Hematopoietic multipotent progenitor cell treated with erythropoietin and hydrocortisone succinate and interleukin-3 and kit ligand, for 4 days (in vitro differentiated cells): Measurements from ENCODE around the gene POU6F2.

Experiments used
- DNase-seq: peaks from one replicate; pipeline ENCODE4 v3.0.0-alpha.2; 2015

Gene POU6F2

DNA sequence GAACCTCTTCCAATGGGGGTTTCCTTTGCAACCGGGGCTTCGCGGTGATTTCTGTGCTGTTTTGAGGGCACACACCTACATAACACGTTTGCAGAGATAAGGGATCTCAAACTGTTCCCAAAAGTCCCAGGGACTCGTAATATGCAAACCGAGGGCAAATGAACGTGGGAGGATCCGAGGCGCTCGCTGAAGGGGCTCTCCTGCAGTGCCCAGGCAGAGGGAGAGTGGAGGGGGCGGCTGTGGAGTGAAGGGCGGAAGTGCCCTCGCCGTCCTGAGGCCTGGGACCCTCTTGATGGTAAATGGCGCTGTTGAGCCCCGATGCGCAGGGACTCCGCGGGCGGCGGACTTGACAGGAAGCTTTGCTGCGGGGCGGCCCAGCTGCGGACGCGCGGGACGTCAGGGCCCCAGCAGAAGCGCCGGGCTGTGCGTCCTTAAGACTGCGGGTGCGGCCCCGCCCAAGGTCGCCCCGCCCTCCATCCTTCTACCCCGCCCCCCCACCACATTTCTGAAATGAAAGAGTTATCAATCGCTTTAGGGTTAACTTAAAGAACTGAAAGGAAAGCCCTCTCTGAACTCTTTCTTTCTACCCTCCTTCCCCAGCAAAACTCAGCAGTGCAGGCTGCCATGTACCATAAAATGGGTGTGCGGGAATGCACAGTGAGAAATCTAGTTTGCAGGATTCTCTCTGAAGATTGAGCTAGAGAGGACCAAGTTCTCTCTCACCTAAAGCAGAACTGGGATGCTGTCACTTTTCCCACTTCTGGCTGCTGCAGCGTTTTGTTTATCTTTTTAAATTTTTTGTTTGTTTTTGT, 436.7 kb downstream of the POU6F2 start:
- DNase-seq: peak; percentile 74

DNA sequence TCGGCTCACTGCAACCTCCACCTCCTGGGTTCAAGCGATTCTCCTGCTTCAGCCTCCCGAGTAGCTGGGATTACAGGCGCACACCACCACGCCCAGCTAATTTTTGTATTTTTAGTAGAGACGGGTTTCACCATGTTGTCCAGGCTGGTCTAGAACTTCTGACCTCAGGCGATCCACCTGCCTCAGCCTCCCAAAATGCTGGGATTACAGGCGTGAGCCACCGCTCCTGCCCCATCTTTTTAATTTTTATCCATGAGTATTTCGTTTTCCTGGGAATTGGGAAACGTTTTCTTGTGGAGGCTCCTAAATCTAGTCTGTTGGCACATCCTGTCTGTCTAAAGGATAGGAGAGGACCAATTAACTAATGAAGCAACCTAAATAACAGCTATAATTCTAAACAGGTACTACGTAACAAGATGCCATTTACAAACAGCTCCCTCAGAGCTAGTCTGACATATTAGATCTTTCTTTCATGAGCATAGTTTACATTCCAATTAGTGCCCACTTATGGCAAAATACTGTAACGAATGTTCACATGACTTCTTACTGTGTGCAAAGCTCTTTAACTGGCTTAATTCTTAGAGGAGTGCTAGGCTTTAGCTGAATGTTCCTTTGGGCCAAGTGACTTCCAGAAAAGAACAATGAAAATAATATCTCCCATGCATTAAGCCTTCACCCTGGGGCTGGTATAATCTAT, 437.5 kb downstream of the POU6F2 start:
- DNase-seq: no peak

DNA sequence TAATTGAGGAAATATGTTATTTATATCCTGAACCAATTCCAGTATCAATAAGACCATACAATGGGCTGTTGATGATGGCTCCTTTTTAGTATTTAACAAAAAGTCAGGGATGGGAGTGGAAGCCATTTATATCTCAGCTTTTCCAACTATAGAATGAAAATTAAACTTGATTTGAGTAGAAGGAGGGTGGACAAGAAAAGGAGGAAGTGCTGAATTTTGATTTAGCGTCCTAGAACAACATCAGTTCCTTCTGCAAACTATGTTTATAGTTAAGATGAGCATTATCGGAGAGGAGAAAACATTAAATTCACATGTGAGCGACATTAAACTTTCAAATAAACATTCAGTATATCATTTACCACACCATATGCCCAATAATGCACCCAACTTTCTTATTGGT, 439.2 kb downstream of the POU6F2 start:
- no peak for DNase-seq

DNA sequence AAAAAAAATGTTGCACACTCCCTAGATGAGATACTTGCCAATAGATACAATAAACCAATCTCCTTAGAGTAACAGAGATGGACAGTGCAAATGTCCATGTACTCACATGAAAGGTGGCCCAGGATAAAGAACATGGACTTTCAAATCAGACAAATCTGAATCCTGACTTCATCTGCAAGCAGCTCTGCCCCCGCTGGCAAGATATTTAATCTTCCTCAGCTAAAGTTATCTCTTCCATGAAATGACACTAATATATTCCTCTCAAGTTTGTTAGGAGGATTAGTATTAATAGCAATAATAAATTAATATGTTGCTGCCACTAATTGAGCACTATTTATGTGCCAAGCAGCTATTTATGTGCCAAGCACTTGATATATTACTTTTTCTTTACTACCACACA, 439.9 kb downstream of the POU6F2 start:
- DNase-seq: peak; percentile 10

DNA sequence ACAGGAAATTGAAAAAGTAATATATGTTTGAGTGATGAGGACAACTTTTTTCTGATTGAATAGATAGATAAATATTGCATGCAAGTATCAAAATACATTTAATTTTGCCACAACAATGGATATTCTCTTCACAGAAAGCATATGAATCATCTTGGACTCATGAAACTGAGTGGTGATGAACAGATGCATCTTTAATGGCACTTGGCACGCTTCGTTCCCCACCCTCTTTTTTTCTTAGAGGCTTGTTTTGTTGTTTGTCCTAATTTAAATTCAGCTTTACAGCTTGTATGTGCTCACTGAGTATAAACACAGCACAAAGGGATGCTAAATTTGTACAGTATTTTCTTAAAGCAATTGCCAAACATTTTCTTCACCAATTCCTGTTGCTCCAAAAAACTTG, 443.5 kb downstream of the POU6F2 start:
- DNase-seq: no peak

DNA sequence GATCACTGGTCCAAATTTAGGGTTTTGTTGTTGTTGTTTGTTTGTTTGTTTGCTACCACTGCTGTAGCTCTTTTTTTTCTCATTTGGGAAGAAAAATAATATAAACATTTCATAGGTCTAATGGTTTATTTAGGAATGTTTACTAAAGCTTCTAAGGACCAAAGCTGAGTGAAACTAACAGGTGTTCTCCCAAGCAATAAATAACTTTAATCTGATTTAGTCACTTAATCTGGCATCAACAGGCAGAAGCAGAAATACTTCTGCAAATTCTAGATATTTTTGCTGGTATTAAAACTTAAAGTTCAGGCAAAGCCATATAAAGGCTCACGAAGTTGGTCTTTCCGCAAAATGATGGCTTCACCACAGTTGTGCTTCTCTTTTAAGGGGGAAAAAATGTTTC, 444.0 kb downstream of the POU6F2 start:
- DNase-seq: no peak

DNA sequence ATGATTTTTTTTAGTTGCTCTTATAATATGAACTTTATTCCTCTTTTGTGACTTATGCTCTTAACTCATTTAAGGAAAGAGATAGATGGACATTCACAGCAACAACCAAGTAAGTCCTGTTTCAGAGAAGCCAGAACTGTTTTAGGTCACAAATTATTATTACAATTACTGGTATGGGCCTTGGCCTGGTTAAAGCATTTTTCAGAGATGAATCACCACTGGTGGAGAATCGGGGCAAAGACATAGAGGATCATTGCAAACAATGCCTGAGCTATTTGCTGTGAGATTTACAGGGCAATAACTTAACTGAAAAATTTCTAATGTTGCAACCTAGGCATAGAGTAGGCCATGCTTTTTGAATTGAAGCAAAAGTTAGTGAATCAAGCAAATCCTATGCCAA, 450.5 kb downstream of the POU6F2 start:
- no peak for DNase-seq

DNA sequence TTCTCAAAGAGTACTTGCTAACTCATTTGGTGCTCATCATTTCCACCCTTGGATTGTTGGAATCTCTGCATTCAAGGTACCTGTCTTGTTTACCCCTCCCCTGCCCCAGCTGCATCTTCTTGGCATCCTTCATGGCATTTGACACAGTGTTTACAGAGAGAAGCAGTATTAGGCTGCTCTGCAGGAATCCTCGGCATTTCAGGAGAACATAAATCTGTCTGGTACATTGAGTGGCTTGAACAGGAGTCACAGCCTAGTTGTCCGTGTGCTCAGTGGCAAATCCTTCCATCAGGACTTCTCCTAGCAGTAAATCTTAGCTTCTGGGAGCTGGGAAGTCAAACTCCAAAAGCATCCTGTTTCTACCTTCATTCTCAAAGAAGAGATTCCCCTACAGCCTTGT, 451.7 kb downstream of the POU6F2 start:
- no peak for DNase-seq

DNA sequence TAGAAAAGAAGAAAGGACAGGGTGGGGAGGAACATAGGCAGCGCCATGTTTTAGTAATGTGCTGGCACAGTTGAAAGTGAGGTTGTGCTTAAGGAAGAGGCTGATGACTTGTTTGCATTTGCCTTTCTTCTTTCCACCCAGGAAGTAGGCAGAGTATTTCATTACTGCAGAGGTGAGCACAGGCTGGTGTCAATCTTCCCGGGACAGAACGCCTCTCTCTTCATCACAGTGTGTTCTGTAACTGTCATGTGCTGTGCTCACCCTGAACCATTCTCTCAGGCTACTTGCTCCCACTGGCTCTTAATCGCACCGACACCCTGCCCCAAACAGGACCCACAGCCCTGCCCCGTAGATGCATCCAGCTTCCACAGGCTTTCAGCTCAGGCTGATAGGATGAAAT, 452.7 kb downstream of the POU6F2 start:
- DNase-seq: no peak

DNA sequence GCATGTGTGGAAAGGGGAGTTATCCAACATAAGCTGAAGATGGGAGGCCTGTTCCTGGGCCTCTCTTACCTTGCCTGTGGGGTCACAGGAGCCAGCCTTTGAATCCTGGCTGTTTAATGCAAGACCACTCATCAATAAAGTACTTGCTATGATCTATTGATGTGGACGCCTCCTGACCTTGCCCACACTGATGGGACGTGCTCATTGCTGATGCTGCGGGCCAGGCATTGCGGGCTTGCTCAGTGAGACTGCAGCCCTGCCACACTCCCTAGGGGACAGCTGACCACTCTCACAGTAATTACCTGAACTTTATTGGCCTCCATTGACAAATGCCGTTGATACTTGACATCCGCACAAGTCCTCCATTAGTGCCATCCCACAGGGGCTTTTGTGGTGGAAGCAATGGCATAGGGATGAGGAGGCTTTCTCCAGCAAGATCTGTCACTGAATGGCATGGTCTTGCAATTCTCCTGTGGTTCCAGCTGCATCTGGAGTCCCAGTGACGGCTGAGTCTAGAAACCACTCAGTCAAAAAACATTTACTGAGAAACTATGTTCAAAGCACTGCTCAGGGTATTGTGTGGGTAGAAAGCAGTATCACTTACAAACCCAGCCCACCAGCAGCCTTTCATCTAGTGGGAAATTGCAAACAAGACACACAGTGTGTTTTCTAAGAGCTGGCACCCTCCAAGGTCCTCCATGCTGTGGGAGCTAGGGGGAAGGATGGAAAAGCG, 453.4 kb downstream of the POU6F2 start:
- no peak for DNase-seq

DNA sequence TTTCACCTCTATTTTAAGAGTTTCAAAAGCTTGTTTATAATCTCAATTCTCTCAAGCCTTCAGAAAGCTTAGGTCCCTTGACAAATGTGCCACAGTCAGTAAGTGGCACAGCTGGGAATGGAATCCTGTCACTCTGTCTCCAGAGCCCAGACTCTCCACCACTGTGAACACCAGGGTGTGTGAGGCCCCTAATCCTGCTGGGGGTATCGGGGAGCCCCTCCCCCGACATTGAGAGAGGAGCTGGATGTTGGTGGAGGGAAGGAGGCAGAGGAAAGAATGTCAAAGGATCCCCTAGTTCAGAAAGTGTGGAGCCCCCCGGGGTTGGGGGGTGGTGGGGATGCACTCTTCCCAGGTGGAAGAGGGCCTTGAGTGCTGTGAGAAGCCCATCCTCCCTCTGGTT, 454.7 kb downstream of the POU6F2 start:
- DNase-seq: no peak

DNA sequence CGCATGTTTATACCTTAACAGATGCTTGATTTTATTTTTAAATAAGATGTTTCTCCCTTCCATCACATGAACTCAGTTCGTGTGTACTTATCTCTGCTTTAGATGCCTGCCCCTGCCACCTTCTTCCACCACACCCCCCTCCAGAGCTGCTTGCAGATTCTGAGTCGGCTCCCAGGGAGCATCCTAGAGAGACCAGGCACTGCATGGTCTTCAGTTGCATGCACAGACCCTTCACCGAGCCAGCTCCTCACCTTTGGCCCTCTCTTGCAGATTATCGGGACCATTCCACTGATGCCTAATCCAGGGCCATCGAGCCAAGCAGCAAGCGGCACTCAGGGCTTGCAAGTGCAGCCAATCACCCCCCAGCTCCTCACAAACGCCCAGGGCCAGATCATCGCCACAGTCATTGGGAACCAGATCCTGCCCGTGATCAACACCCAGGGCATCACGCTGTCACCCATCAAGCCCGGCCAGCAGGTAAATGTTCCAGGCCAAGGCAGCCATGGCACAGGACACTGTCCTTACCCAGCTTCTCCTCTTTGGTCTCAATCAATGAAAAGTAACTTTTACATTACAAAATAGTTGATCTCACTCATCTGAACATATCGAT, 455.2 kb downstream of the POU6F2 start:
- no peak for DNase-seq

DNA sequence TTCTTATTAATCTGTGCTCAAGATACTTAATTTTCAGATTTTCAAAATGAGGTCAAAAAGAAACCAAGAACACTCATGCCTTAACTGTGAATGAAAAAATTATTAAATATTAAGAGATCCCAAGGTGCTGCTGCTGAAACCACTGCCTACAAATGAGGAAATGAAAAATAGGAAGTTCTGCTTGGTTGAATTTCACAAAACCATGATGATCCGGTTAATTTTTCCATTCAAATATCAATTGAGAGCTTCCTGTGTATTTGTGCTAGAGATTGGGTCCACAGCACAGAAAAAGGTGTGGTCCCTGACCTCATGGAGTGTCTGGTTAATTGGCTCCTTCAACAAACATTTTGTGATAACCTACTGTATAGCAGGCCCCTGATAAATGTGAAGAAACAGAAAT, 455.8 kb downstream of the POU6F2 start:
- peak; percentile 48 for DNase-seq

DNA sequence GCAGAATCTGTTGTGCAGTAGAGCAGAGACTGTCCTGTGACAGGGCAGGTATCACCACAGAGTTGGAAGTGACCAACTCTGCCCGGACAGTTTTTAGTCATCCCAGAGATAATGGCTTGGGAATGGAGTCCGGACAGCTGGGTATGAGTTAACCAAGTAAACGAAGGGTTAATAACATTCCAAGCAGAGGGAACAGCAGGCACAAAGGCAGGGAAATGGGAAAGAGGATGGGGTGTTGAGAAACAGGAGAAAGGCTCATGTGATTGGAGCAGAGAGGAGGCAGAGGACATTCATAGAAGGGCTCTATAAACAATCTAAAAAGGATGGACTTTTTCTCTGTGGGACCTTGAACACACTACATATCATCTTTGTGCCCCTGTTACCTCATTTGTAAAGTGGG, 456.3 kb downstream of the POU6F2 start:
- no peak for DNase-seq

DNA sequence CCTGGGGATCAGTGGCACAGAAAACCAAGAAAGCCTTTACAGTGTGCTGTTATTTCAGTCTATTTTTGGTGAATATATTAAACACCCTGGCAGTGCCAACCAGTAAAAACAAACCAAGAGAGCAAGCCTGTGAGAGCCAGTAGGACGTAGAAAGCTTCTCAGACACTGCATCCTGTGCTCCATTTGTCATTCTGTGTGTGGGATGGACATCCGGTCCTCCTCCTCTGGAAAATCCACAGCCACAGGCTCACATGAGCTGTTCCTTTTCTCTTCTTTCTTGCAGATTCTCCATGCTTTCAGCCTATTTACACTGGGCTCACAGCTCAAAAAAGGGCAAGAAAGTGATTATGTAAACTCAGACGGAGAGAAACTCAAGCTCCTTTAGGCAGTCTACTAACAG, 468.8 kb downstream of the POU6F2 start:
- DNase-seq: no peak

DNA sequence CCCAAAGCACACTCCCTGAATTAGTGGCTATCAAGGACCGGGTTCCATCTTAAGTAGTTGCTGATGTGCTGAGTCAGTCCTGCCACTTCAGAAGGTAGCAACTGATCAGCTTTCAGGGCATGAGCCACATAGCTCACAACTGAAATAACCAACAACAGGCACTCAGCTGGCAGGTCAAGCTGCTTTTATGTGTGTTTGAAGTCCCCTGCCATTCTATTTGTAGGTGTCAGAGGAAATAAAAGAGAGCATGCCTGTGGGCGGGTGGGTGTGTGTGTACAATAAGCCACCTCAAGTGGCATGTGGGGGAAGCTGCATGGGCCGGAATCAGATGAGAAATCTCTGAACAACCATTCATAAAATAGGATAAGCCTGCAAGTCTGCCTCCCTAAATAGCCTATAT, 474.2 kb downstream of the POU6F2 start:
- no peak for DNase-seq

DNA sequence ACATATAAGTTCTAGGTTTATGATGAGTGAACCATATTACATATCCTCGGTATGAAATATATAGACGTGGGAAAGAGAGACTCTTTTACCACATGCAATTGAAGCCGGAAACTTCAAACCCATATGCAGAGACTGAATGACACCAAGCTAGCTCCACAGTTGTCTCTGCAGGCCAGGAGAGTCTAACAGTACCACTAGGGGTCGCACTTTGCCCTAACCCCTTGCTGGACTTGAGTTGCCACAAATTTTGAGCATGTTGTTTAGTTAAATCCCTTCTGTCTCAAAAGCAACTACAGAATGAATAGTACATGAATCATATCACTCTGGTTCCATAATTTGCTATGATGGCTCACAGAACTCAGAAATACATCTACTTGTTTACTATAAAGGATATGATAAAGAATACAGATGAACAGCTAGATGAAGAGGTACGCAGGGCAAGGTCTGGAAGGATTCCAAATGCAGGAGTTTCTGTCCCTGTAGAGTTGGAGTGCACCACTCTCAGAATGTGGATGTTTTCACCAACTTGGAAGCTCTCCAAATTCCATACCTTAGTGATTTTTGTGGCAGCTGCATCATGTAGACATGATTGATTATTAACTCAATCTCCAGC, 476.1 kb downstream of the POU6F2 start:
- peak; percentile 88 for DNase-seq

DNA sequence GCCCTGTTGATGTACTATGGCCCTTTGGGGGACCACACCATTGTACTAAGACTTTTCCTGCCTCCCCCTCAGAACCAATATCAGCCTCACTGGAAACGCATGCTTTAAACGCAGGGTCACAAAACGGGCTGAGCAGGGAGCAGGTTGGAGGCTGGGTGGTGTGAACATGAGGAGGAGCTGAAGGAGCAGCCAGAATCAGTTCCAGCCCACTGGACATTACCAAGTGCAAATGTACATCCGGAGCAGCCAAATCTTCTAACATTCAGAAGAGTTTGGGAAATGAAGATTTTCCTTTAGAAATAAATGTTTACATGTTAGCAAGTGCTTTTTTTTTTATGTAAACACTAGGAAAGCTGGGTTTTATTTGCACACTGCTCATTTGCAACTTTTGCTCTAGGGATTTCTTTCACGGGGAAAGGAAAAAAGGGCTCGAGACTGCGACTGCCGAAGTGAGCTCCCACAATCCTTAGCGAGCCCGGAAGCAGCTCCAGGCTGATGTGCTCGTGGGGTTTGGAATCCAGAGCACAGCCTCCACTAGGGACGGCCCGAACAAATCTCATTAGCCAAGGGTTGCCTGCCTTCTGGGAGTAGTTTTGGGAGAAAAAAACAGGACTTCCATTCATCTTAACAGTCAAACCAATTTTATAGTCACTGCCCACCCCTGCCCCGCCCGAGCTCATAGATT, 480.5 kb downstream of the POU6F2 start:
- DNase-seq: no peak

DNA sequence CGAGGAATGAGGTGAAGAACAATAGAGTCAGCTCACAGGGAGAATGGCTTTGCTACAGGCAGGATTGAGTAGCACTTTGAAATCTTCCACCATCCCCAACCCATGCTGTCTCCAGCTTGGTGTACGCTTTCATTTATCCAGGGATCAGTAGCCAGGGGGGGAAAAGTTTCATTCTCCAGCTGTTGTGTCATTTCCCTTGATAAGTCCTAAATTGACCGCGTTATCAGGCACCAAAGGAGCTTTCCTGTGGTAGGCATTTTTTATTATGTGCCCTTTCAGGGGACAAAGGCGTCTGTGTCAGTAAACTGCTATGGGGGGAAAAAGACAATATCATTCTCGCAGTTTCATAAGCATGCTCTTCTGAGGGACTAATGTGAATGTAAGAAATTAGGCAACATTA, 481.9 kb downstream of the POU6F2 start:
- DNase-seq: peak; percentile 79

DNA sequence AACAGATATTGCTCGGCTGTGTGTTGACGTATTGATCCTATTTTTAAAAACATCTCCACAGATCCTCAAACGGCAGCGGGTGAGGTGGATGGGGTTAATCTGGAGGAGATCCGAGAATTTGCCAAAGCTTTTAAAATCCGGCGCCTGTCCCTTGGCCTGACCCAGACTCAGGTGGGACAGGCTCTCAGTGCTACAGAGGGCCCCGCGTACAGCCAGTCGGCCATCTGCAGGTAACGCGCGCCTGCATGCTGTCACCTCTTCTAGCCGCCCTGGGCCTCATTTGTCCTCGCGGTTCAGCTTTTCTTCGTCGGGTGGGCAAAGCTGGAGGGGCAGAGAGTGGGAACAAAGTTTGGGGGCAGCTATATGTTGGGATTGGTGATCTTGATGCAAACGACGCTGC, 482.8 kb downstream of the POU6F2 start:
- no peak for DNase-seq

DNA sequence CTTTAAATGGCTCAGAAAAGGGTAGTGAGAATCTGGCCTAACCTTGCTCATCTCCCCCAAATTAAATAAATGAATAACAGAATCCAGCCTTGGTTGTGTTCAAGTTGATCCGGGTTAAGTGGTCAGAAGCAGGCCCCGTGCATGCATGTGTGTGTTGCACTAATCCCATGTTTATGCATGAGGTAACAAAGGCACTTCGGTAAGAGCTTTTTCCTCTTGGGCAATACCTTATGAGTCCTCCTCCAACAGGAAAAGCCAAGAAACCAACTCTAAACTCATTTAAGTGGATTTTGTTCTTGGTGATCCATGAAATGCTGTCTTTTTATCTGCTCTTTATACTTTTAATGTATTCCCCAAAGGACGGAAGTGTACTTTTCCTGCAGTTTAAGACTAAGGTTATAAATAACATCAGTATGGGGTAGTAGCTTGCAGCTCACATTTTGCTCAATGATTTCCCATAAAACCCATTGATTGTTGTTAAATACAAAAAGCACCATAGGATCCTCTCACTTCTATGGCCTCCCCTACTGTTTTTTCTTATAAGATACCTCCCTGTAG, 483.6 kb downstream of the POU6F2 start:
- DNase-seq: no peak

DNA sequence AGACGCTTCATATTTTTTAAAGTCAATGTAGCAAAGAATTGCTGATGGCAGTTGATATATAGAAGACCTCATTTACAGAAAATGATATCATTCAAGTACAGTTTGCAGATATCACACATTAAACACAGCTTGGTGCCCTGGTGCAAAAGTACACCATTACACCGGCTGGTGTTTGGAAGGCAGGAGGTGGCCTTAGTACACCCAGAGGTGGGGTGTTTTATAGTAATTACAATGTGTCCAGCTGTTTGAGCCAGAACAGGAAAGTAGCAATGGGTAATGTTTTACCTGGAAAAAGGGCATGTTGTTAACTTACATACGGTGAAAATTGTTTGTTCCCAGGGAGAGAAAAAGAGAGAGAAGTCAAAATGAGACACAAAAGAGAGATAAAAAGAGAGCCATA, 485.5 kb downstream of the POU6F2 start:
- no peak for DNase-seq
